CD4-positive, alpha-beta T cell (primary cell): ENCODE measurements around the gene SNX8. TPM values are rescaled to one million over a fixed set of nuclear protein-coding genes. Genes with fewer than 3 reads are reported as not detected.

Experiments used
- ATAC-seq: fragments of 200-7000 bp; cut with Tn5 transposase; one replicate; pipeline ENCODE4 v1.10.0; 2022; ENCODE audit warnings: mild to moderate bottlenecking; ENCODE audit not compliant: poor library complexity
- CTCF ChIA-PET: fragments of 350-600 bp; sonication (Branson Sonifier 250); formaldehyde crosslinking; loops from one replicate; lab custom pipeline; 2021; ENCODE audit warnings: antibody characterized with exemption, inconsistent platforms; lab: Charles Lee
- POLR2A ChIA-PET: fragments of 350-600 bp; sonication (Branson Sonifier 250); formaldehyde crosslinking; loops from one replicate; lab custom pipeline; 2021; ENCODE audit warnings: antibody characterized with exemption, inconsistent platforms; lab: Charles Lee
- DNase-seq, 14 experiments: peaks; one replicate each; pipeline ENCODE4 v3.0.0-alpha.2; 2013 to 2020; ENCODE audit warnings: mixed read lengths in 2 of 14
- H3K27ac ChIP-seq, 2 donors: one replicate each; pipeline versions ENCODE4 v1.5.1 to v1.7.0; 2013; ENCODE audit warnings: low read length in 2 of 2, low read depth in 1 of 2, mild to moderate bottlenecking in 1 of 2
- H3K27me3 ChIP-seq, 2 experiments: 1 replicate in 1 of 2; 2 replicates in 1 of 2; pipeline versions ENCODE4 v1.6.1 to v1.7.0; 2013; ENCODE audit warnings: low read length in 2 of 2, control low read depth in 1 of 2, mild to moderate bottlenecking in 1 of 2, moderate library complexity in 1 of 2; ENCODE audit not compliant: insufficient read depth in 2 of 2, control insufficient read depth in 1 of 2
- H3K36me3 ChIP-seq: one replicate; pipeline ENCODE4 v1.6.1; 2013; ENCODE audit warnings: low read length, control low read depth; ENCODE audit not compliant: insufficient read depth
- H3K4me1 ChIP-seq: one replicate; pipeline ENCODE4 v1.6.1; 2013; ENCODE audit warnings: low read length, control low read depth; ENCODE audit not compliant: insufficient read depth
- H3K4me3 ChIP-seq: one replicate; pipeline ENCODE4 v1.5.1; 2013; ENCODE audit warnings: mild to moderate bottlenecking, low read length, moderate library complexity
- H3K9me3 ChIP-seq, 2 experiments: 1 replicate in 1 of 2; 2 replicates in 1 of 2; pipeline versions ENCODE4 v1.6.1 to v1.7.0; 2013; ENCODE audit warnings: low read length in 2 of 2, mild to moderate bottlenecking in 2 of 2, control low read depth in 1 of 2, moderate library complexity in 1 of 2; ENCODE audit not compliant: control insufficient read depth in 1 of 2, insufficient read depth in 1 of 2
- H3K27ac Mint-ChIP-seq: one replicate; pipeline ENCODE4 v1.8.0; 2020; ENCODE audit warnings: mixed read lengths
- H3K27me3 Mint-ChIP-seq: one replicate; pipeline ENCODE4 v1.8.0; 2021; ENCODE audit warnings: mixed read lengths
- H3K36me3 Mint-ChIP-seq: one replicate; pipeline ENCODE4 v1.8.0; 2021; ENCODE audit warnings: low read depth, mixed read lengths
- H3K4me1 Mint-ChIP-seq: one replicate; pipeline ENCODE4 v1.8.0; 2021; ENCODE audit warnings: low read depth, mixed read lengths
- H3K4me3 Mint-ChIP-seq: one replicate; pipeline ENCODE4 v1.8.0; 2020; ENCODE audit warnings: mild to moderate bottlenecking, mixed read lengths
- H3K9me3 Mint-ChIP-seq: one replicate; pipeline ENCODE4 v1.8.0; 2020; ENCODE audit warnings: mixed read lengths
- intact Hi-C, 2 experiments: fragments of 100-400 bp; cut with DNase I in 1 of 2; cut with micrococcal nuclease in 1 of 2; formaldehyde crosslinking; loops; one replicate each; pipeline versions ENCODE4 v1.15.1 to v1.9.0; 2023 to 2025; cut with DNase I, micrococcal nuclease
- total RNA-seq, 174 experiments: library from RNA in 2 of 174; stranded (reverse) in 2 of 174; gene quantifications; one replicate each; pipeline ENCODE4 v1.2.3 and lab custom pipeline; 2021 to 2026
- TF ChIP-seq, protein P1 (sequence below): fragments of 200-600 bp; IDR thresholded peaks from one replicate; pipeline ENCODE4 v1.8.0; 2022; ENCODE audit warnings: antibody characterized with exemption, mild to moderate bottlenecking

The SNX8 gene
- total RNA-seq, 2 experiments from 2014 or later: 4.2 to 4.5 TPM

DNA sequence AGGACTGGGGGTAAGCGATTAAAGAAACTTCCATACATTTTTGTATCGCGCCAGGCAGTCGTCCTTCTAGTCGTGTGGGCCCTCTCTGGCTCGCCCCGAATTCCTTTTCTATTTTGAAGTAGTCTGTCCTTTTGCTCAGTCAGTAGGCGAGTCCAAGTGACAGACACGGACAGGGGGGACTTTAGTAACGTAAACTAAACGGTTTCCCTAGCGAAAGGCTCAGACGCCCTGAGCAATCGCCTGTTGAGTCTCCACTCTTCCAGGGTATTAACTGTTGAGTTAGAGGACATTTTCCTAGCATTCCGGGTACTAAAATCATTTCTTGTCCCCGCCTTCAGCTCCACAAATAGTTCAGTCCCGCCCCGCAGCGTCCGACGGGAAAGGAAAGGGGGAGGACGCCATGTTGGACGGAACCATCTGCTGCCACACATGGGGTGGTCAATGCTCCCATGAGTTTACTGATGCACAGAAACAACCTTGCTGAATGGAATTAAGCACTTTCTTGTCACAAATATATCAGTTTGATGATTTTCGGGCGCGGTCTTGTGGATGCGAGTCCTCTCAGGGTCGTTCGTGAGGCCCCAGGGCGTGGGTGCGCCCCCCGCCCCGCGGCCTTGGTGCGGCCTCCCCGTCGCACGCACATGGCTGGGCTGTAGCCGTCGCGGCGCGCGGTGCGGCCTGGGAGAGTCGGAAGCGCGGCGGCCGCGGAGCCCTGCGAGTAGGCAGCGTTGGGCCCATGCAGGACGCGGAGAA is 40.1 kb upstream of the SNX8 start, which contains the start of gene EIF3B:
TSS of gene EIF3B (plus strand) at position 642 of the 753 bp plus-strand sequence. CDS start at position 737, 95 bp downstream.
- ATAC-seq (peak; percentile 86), DNase-seq (peak; percentile 81 to 96 (median 88))
- POLR2A ChIA-PET: interaction anchor here (0.7 to 2.1 kb wide), 24 partner anchors 11 to 822 kb away, joined by 3 to 27 read pairs (median 5); partner anchors contain the start of genes CHST12, MAD1L1, MRM2 and NUDT1
- peak within 1 kb of the TSS; percentile 85 for H3K4me3 ChIP-seq
- peak within 1 kb of the TSS; percentile 100 for H3K27ac Mint-ChIP-seq
- peaks cover 27% of the 10 kb centered on the region for H3K36me3 Mint-ChIP-seq
- H3K4me1 ChIP-seq: peaks cover 53% of the 10 kb centered on the region
- CTCF ChIA-PET: interaction anchor here (0.8 to 1.0 kb wide), 2 partner anchors 77 to 880 kb away, joined by 3 to 4 read pairs; no protein-coding TSS in a partner anchor
- peaks cover 15% of the 10 kb centered on the region for H3K36me3 ChIP-seq
- intact Hi-C loops: loop anchor here (1.0 to 5.0 kb wide), 4 partner anchors 40 to 203 kb away; partner anchors contain the start of genes SNX8 (in 2 of the 2), BRAT1 (in 1 of the 2), CHST12 (in 1 of the 2) and IQCE (in 1 of the 2)
- H3K4me1 Mint-ChIP-seq: peaks cover 37% of the 10 kb centered on the region
- peak within 1 kb of the TSS; percentile 92 for H3K4me3 Mint-ChIP-seq
- no peaks in the 10 kb centered on the region for H3K9me3 ChIP-seq
- H3K27me3 ChIP-seq: no peaks in the 10 kb centered on the region
- peak within 1 kb of the TSS; percentile 99 to 100 for H3K27ac ChIP-seq
- TF ChIP-seq, protein P1, sequence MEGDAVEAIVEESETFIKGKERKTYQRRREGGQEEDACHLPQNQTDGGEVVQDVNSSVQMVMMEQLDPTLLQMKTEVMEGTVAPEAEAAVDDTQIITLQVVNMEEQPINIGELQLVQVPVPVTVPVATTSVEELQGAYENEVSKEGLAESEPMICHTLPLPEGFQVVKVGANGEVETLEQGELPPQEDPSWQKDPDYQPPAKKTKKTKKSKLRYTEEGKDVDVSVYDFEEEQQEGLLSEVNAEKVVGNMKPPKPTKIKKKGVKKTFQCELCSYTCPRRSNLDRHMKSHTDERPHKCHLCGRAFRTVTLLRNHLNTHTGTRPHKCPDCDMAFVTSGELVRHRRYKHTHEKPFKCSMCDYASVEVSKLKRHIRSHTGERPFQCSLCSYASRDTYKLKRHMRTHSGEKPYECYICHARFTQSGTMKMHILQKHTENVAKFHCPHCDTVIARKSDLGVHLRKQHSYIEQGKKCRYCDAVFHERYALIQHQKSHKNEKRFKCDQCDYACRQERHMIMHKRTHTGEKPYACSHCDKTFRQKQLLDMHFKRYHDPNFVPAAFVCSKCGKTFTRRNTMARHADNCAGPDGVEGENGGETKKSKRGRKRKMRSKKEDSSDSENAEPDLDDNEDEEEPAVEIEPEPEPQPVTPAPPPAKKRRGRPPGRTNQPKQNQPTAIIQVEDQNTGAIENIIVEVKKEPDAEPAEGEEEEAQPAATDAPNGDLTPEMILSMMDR: no peak
- no peaks in the 10 kb centered on the region for H3K27me3 Mint-ChIP-seq
- no peaks in the 10 kb centered on the region for H3K9me3 Mint-ChIP-seq

DNA sequence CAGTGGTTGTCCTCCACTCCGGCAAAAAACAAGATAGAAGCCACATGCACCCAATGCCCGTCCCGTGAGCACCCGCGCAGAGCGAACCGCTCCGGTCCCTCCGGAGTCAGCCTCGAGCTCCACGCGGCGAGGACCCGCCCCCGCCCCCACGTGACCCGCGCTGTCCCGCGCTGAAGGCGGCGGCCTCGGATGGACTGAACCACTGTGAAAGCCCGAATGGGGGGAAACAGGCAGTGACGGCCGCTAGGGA is 39.6 kb upstream of the SNX8 start:
- TF ChIP-seq, protein P1: no peak
- Histone ChIP-seq H3K9me3 (no peaks in the 10 kb centered on the region), H3K27me3 (no peaks in the 10 kb centered on the region), H3K4me3 (peak overlapping the region; percentile 64), H3K27ac (peak overlapping the region; percentile 99 to 100), H3K36me3 (peaks cover 10% of the 10 kb centered on the region), H3K4me1 (peaks cover 48% of the 10 kb centered on the region)
- peak overlapping the region; percentile 100 for H3K27ac Mint-ChIP-seq
- peak in 13 of 14 experiments; percentile 84 to 96 (median 88) for DNase-seq
- H3K4me3 Mint-ChIP-seq: peak overlapping the region; percentile 91
- H3K36me3 Mint-ChIP-seq: peaks cover 22% of the 10 kb centered on the region
- H3K9me3 Mint-ChIP-seq: no peaks in the 10 kb centered on the region
- peak; percentile 65 for ATAC-seq
- intact Hi-C loops: loop anchor here (1.0 to 5.0 kb wide), 4 partner anchors 40 to 203 kb away; partner anchors contain the start of genes SNX8 (in 2 of the 2), BRAT1 (in 1 of the 2), CHST12 (in 1 of the 2) and IQCE (in 1 of the 2)
- ChIA-PET POLR2A (interaction anchor here (0.7 to 2.1 kb wide), 24 partner anchors 11 to 822 kb away, joined by 3 to 27 read pairs (median 5); partner anchors contain the start of genes CHST12, MAD1L1, MRM2 and NUDT1), CTCF (interaction anchor here (0.8 to 1.0 kb wide), 2 partner anchors 77 to 880 kb away, joined by 3 to 4 read pairs; no protein-coding TSS in a partner anchor)
- H3K27me3 Mint-ChIP-seq: no peaks in the 10 kb centered on the region
- H3K4me1 Mint-ChIP-seq: peaks cover 32% of the 10 kb centered on the region

DNA sequence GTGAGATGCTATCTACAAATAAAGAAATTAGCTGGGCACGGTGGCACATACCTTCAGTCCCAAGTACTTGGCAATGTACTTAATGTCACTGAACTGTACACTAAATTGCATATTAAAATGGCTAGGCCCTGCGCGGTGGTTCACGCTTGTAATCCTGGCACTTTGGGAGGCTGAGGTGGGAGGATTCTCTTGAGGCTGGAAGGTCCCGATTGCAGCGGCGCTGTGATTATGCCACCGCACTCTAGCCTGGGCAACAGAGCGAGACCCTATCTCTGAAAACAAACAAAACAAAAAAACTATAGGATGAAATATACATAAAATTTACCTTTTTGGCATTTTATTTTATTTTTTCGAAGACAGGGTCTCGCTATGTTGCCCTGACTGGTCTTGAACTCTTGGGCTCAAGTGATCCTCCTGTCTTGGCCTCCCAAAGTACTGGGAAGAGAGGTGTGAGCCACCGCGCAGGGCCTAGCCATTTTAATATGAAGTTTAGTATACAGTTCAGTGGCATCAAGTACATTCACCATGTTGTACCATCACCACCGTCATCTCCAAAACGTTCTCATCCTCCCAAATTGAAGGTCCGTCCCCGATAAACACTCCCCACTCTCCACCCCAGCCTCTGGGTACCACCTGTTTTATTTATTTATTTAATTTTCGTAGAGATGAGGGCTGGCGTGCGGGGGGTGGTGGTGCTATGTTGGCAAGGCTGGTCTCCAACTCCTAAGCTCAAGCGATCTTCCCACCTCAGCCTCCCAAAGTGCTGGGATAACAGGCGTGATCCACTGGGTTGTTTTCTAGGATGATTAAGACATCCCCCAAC is 39.1 kb upstream of the SNX8 start:
- DNase-seq: no peak
- Mint-ChIP-seq H3K4me3 (peak overlapping the region; percentile 91), H3K4me1 (peaks cover 31% of the 10 kb centered on the region), H3K27ac (peak overlapping the region; percentile 100), H3K36me3 (peaks cover 22% of the 10 kb centered on the region), H3K27me3 (no peaks in the 10 kb centered on the region), H3K9me3 (no peaks in the 10 kb centered on the region)
- ATAC-seq: no peak
- intact Hi-C loops: loop anchor here in 1 of 2 experiments (5.0 kb wide), 1 partner anchor 204 kb away; the partner anchor contains the start of genes BRAT1 and IQCE
- POLR2A ChIA-PET: interaction anchor here (0.7 to 2.1 kb wide), 22 partner anchors 12 to 821 kb away, joined by 3 to 27 read pairs (median 5); partner anchors contain the start of genes CHST12, MRM2, NUDT1 and PSMG3
- Histone ChIP-seq H3K36me3 (peaks cover 7% of the 10 kb centered on the region), H3K9me3 (no peaks in the 10 kb centered on the region), H3K4me1 (peaks cover 44% of the 10 kb centered on the region), H3K4me3 (peak overlapping the region; percentile 64), H3K27ac (peak overlapping the region in 1 of 2 donors; percentile 99), H3K27me3 (no peaks in the 10 kb centered on the region)
- TF ChIP-seq, protein P1: no peak
- CTCF ChIA-PET: interaction anchor here (0.8 to 1.0 kb wide), 2 partner anchors 78 to 879 kb away, joined by 3 to 4 read pairs; no protein-coding TSS in a partner anchor
